HCT116 (cell line): Measurements from ENCODE around the gene EXD3. TPM values are rescaled to one million over a fixed set of nuclear protein-coding genes. Genes with fewer than 3 reads are reported as not detected.

Experiments
- ATAC-seq: fragments of 200-7000 bp; cut with Tn5 transposase; 2 replicates; pipeline ENCODE4 v1.9.1; 2020; ENCODE audit warnings: mild to moderate bottlenecking, moderate library complexity
- BruUV-seq: library from RNA; stranded (reverse); fragments of 400-500 nt; replicated peaks from 2 replicates; lab custom pipeline; 2021; lab: Mats Ljungman, UMichigan
- CTCF ChIA-PET: fragments of 300-600 bp; sonication (Branson Sonifier 250); formaldehyde crosslinking; loops from one replicate; lab custom pipeline; 2021; ENCODE audit warnings: antibody characterized with exemption; lab: Charles Lee
- POLR2A ChIA-PET: fragments of 300-600, 350-600 bp; sonication (Branson Sonifier 250); formaldehyde crosslinking; loops from one replicate; lab custom pipeline; 2021; ENCODE audit warnings: antibody characterized with exemption; lab: Charles Lee
- RAD21 ChIA-PET, 2 experiments: fragments of 300-600 bp; sonication (Branson Sonifier 250); formaldehyde crosslinking; loops; one replicate each; lab custom pipeline; 2023; ENCODE audit warnings: low total read pairs in 2 of 2; ENCODE audit not compliant: uncharacterized antibody in 2 of 2, unreplicated experiment in 2 of 2, low non-redundant PET in 1 of 2; lab: Charles Lee
- DNase-seq: peaks from one replicate; pipeline ENCODE4 v3.0.0-alpha.2; 2010; ENCODE audit warnings: low read depth, low spot score
- H2AFZ ChIP-seq: fragments of 200-600 bp; shearing (Covaris generic), sonication (generic); 2 replicates; pipeline ENCODE4 v1.6.1; 2017; ENCODE audit warnings: low read depth, mixed run types, mixed read lengths, antibody characterized with exemption, low read length; ENCODE audit not compliant: poor library complexity, severe bottlenecking
- H3K27ac ChIP-seq: 2 replicates; pipeline ENCODE4 v1.5.1; 2012; ENCODE audit warnings: low read depth, low read length
- H3K27me3 ChIP-seq: fragments of 200-600 bp; sonication (generic); 2 replicates; pipeline ENCODE4 v1.6.1; 2016; ENCODE audit warnings: mixed run types, low read length, mixed read lengths; ENCODE audit not compliant: insufficient read depth
- H3K36me3 ChIP-seq, 2 experiments: fragments of 200-500 bp in 1 of 2; fragments of 200-600 bp in 1 of 2; sonication (Bioruptor generic) in 1 of 2; sonication (generic) in 1 of 2; 2 replicates each; pipeline versions ENCODE4 v1.5.1 to v1.6.1; 2014 to 2016; ENCODE audit warnings: low read length in 2 of 2, inconsistent platforms in 1 of 2, mixed read lengths in 1 of 2, mixed run types in 1 of 2; ENCODE audit not compliant: insufficient read depth in 2 of 2, control insufficient read depth in 1 of 2
- H3K4me1 ChIP-seq, 2 experiments: fragments of 200-600 bp in 1 of 2; sonication (generic) in 1 of 2; 2 replicates each; pipeline versions ENCODE4 v1.5.1 to v1.6.1; 2012 to 2017; ENCODE audit warnings: low read length in 2 of 2, inconsistent platforms in 1 of 2, mild to moderate bottlenecking in 1 of 2, mixed read lengths in 1 of 2, mixed run types in 1 of 2, moderate library complexity in 1 of 2; ENCODE audit not compliant: insufficient read depth in 2 of 2, control insufficient read depth in 1 of 2
- H3K4me2 ChIP-seq: fragments of 200-600 bp; sonication (generic); 2 replicates; pipeline ENCODE4 v1.6.1; 2017; ENCODE audit warnings: mixed run types, low read length, mixed read lengths
- H3K4me3 ChIP-seq, 2 experiments: fragments of 200-600 bp in 1 of 2; sonication (generic) in 1 of 2; replicated peaks in 1 of 2; 2 replicates each; pipeline ENCODE4 v1.5.1; 2011 to 2016; ENCODE audit warnings: low read length in 2 of 2, control low read depth in 1 of 2, low read depth in 1 of 2, mild to moderate bottlenecking in 1 of 2, mixed read lengths in 1 of 2, mixed run types in 1 of 2
- H3K79me2 ChIP-seq: fragments of 200-600 bp; sonication (generic); 2 replicates; pipeline ENCODE4 v1.6.1; 2017; ENCODE audit warnings: mild to moderate bottlenecking, mixed run types, low read length, moderate library complexity, mixed read lengths; ENCODE audit not compliant: insufficient read depth
- H3K9ac ChIP-seq: fragments of 200-600 bp; sonication (generic); 2 replicates; pipeline ENCODE4 v1.6.1; 2016; ENCODE audit warnings: low read length, mixed read lengths
- H3K9me2 ChIP-seq: fragments of 200-600 bp; sonication (generic), shearing (Covaris generic); 2 replicates; pipeline ENCODE4 v1.6.1; 2017; ENCODE audit warnings: mixed run types, mild to moderate bottlenecking, moderate library complexity; ENCODE audit not compliant: insufficient read depth
- H3K9me3 ChIP-seq, 2 experiments: fragments of 200-500 bp in 1 of 2; fragments of 200-600 bp in 1 of 2; sonication (Bioruptor generic) in 1 of 2; sonication (generic) in 1 of 2; 2 replicates each; pipeline ENCODE4 v1.6.1; 2014 to 2017; ENCODE audit warnings: low read length in 2 of 2, mixed read lengths in 2 of 2, inconsistent platforms in 1 of 2, low read depth in 1 of 2, mild to moderate bottlenecking in 1 of 2, mixed run types in 1 of 2, moderate library complexity in 1 of 2; ENCODE audit not compliant: control insufficient read depth in 1 of 2, insufficient read depth in 1 of 2
- H4K20me1 ChIP-seq: fragments of 200-600 bp; sonication (generic), shearing (Covaris generic); 2 replicates; pipeline ENCODE4 v1.6.1; 2017; ENCODE audit warnings: mixed run types, mild to moderate bottlenecking, moderate library complexity; ENCODE audit not compliant: insufficient read depth
- CBX3 ChIP-seq: IDR thresholded peaks from 2 replicates; pipeline ENCODE4 v1.6.1; 2012; ENCODE audit warnings: low read depth
- CEBPB ChIP-seq: IDR thresholded peaks from 2 replicates; pipeline ENCODE4 v1.6.1; 2012; ENCODE audit warnings: low read depth
- CTCF ChIP-seq, 3 experiments: fragments of 200-600 bp in 1 of 3; sonication (generic) in 1 of 3; IDR thresholded peaks in 2 of 3; conservative IDR thresholded peaks in 1 of 3; 2 replicates each; pipeline ENCODE4 v1.5.1; 2012 to 2017; ENCODE audit warnings: low read depth in 2 of 3, low read length in 2 of 3, antibody characterized with exemption in 1 of 3, borderline replicate concordance in 1 of 3, control low read depth in 1 of 3, mild to moderate bottlenecking in 1 of 3, mixed read lengths in 1 of 3, mixed run types in 1 of 3, moderate library complexity in 1 of 3; ENCODE audit not compliant: insufficient read depth in 1 of 3
- ELF1 ChIP-seq: IDR thresholded peaks from 2 replicates; pipeline ENCODE4 v1.6.1; 2012; ENCODE audit warnings: low read depth, borderline replicate concordance
- EZH2 ChIP-seq: fragments of 200-600 bp; sonication (generic); IDR thresholded peaks from 2 replicates; pipeline ENCODE4 v1.6.1; 2017; ENCODE audit warnings: antibody characterized with exemption, mixed run types
- FOSL1 ChIP-seq: IDR thresholded peaks from 2 replicates; pipeline ENCODE4 v1.6.1; 2012; ENCODE audit warnings: low read depth
- JUND ChIP-seq: IDR thresholded peaks from 2 replicates; pipeline ENCODE4 v1.6.1; 2012
- MAX ChIP-seq: IDR thresholded peaks from 2 replicates; pipeline ENCODE4 v1.6.1; 2012
- POLR2A ChIP-seq: IDR thresholded peaks from 2 replicates; pipeline ENCODE4 v1.7.0; 2011; ENCODE audit warnings: borderline replicate concordance; ENCODE audit not compliant: insufficient read depth, insufficient read length; ENCODE audit errors: extremely low read depth
- intact Hi-C: fragments of 100-400 bp; cut with micrococcal nuclease; formaldehyde crosslinking; loops from 2 replicates; pipeline ENCODE4 v1.10.0; 2022
- total RNA-seq: library from RNA; stranded (reverse); gene quantifications from one replicate; pipeline ENCODE4 v1.2.1, GENCODE V29; 2021; ENCODE audit not compliant: unreplicated experiment

Gene EXD3
- total RNA-seq, 1 experiment from 2014 or later = 25.4 TPM

- no peak for TF ChIP-seq CTCF (IDR thresholded peaks at IDR 0.05 in 2 of 3, conservative IDR thresholded peaks at IDR 0.05 in 1 of 3; ENCODE audit: borderline replicate concordance in 1 of 3, insufficient read depth in 1 of 3, low read depth in 2 of 3, low read length in 2 of 3)
- no peak for TF ChIP-seq CBX3
- no peak for TF ChIP-seq JUND
- no peak for TF ChIP-seq EZH2
- no peak for TF ChIP-seq CEBPB
- TF ChIP-seq FOSL1 = no peak
- TF ChIP-seq POLR2A = no peak
- no peak for TF ChIP-seq ELF1
Observed at GRCh38 chr9:137371521-137371941, 51.4 kb downstream of the EXD3 start (continued).

- Histone ChIP-seq H3K9ac (no peak overlapping the region), H3K36me3 (no peaks in the 10 kb centered on the region), H3K4me3 (no peak overlapping the region), H3K9me3 (peaks cover 0 to 5% of the 10 kb centered on the region in 2 experiments; a peak in 1 of 4 replicates), H3K4me2 (no peak overlapping the region), H4K20me1 (no peaks in the 10 kb centered on the region), H3K27ac (no peak overlapping the region), H3K9me2 (no peaks in the 10 kb centered on the region), H2AFZ (no peak overlapping the region), H3K79me2 (no peaks in the 10 kb centered on the region), H3K4me1 (no peaks in the 10 kb centered on the region), H3K27me3 (no peaks in the 10 kb centered on the region)
- RAD21 ChIA-PET = no interaction called here
- ATAC-seq (no peak), DNase-seq (no peak)
- intact Hi-C loops = no loop called here
- CTCF ChIA-PET = no interaction called here
- BruUV-seq = no TSS peak
- TF ChIP-seq CBX3 = no peak
- TF ChIP-seq ELF1 = no peak
- TF ChIP-seq MAX = no peak
- no peak for TF ChIP-seq CTCF (IDR thresholded peaks at IDR 0.05 in 2 of 3, conservative IDR thresholded peaks at IDR 0.05 in 1 of 3; ENCODE audit: borderline replicate concordance in 1 of 3, insufficient read depth in 1 of 3, low read depth in 2 of 3, low read length in 2 of 3)
- TF ChIP-seq JUND = no peak
- no peak for TF ChIP-seq FOSL1
- POLR2A ChIA-PET = no interaction called here
Observed at GRCh38 chr9:137370865-137371520, 52.0 kb downstream of the EXD3 start.
